Medulla oblongata (tissue), 1 donor: Measurements from ENCODE around the gene TMEM9B.
A peak's percentile ranks its signal among the peaks of the same experiment; 100 is the strongest.
"Not testable (repeated sequence)": the region's sequence is repeated elsewhere in the genome, so short reads cannot be mapped to it uniquely, and the experiment has no call there.

ENCODE experiments used
- DNase-seq: peaks from one replicate; pipeline ENCODE4 v3.0.0-alpha.2; 2015; ENCODE audit errors: extremely low spot score

Gene TMEM9B

GRCh38 chr11:8964324-8965320, at the start of gene TMEM9B:
Gene TMEM9B, minus strand, starts transcription at chr11:8964442. Its CDS starts 129 bp downstream, at chr11:8964313.
- DNase-seq: peak; percentile 95

GRCh38 chr11:9013373-9013772, 49.1 kb upstream of the TMEM9B start:
- DNase-seq: no peak

GRCh38 chr11:9009538-9009937, 45.3 kb upstream of the TMEM9B start:
- DNase-seq: not testable (repeated sequence)

GRCh38 chr11:9008661-9009060, 44.4 kb upstream of the TMEM9B start:
- no peak for DNase-seq

GRCh38 chr11:9008011-9008550, 43.8 kb upstream of the TMEM9B start:
- DNase-seq: no peak

GRCh38 chr11:9005087-9005486, 40.8 kb upstream of the TMEM9B start:
- DNase-seq: no peak

GRCh38 chr11:9004183-9004926, 40.1 kb upstream of the TMEM9B start:
- no peak for DNase-seq

GRCh38 chr11:9003573-9004182, 39.4 kb upstream of the TMEM9B start, which contains the start of gene NRIP3:
Gene NRIP3, minus strand, starts transcription at chr11:9004001. Its CDS starts 66 bp downstream, at chr11:9003935.
- peak; percentile 53 for DNase-seq

- DNase-seq: no peak
Measured at GRCh38 chr11:9002920-9003572, 38.8 kb upstream of the TMEM9B start.

- peak; percentile 27 for DNase-seq
Measured at GRCh38 chr11:9001736-9002135, 37.5 kb upstream of the TMEM9B start.

- no peak for DNase-seq
Measured at GRCh38 chr11:8998017-8998416, 33.8 kb upstream of the TMEM9B start.

GRCh38 chr11:8997451-8997850, 33.2 kb upstream of the TMEM9B start:
- no peak for DNase-seq

GRCh38 chr11:8989453-8989852, 25.2 kb upstream of the TMEM9B start:
- DNase-seq: no peak

GRCh38 chr11:8988329-8989234, 24.3 kb upstream of the TMEM9B start:
- DNase-seq: no peak

- DNase-seq: no peak
Measured at GRCh38 chr11:8987446-8987845, 23.2 kb upstream of the TMEM9B start.

GRCh38 chr11:8986772-8987171, 22.5 kb upstream of the TMEM9B start:
- not testable (repeated sequence) for DNase-seq

- no peak for DNase-seq
Measured at GRCh38 chr11:8985462-8985861, 21.2 kb upstream of the TMEM9B start.

GRCh38 chr11:8983552-8983951, 19.3 kb upstream of the TMEM9B start:
- no peak for DNase-seq

- DNase-seq: no peak
Measured at GRCh38 chr11:8980485-8980884, 16.2 kb upstream of the TMEM9B start.

GRCh38 chr11:8979365-8979764, 15.1 kb upstream of the TMEM9B start:
- DNase-seq: not testable (repeated sequence)
